Endothelial cell of umbilical vein (primary cell): Measurements from ENCODE around the gene RIPK4. TPM values are rescaled to one million over a fixed set of nuclear protein-coding genes. Genes with fewer than 3 reads are reported as not detected.

ENCODE experiments used
- BruUV-seq: library from RNA; stranded (reverse); fragments of 400-500 nt; replicated peaks from 2 replicates; lab custom pipeline; 2021; lab: Mats Ljungman, UMichigan
- CTCF ChIA-PET: fragments of 300-600, 350-600 bp; sonication (Branson Sonifier 250); formaldehyde crosslinking; loops from one replicate; lab custom pipeline; 2021; ENCODE audit warnings: antibody characterized with exemption, inconsistent platforms; lab: Charles Lee
- POLR2A ChIA-PET: fragments of 300-600, 350-600 bp; sonication (Branson Sonifier 250); formaldehyde crosslinking; loops from one replicate; lab custom pipeline; 2021; ENCODE audit warnings: antibody characterized with exemption, inconsistent platforms; lab: Charles Lee
- DNase-seq: peaks from one replicate; pipeline ENCODE4 v3.0.0-alpha.2; 2011; ENCODE audit warnings: low read depth, low spot score
- FAIRE-seq: peaks from 2 replicates; lab custom pipeline; 2011; peaks lifted over from hg19 to GRCh38; lab: Jason Lieb, UNC
- H2AFZ ChIP-seq: 2 replicates; pipeline ENCODE4 v1.6.0; 2012; ENCODE audit warnings: low read depth, low read length, control low read depth, inconsistent platforms
- H3K27ac ChIP-seq: 2 replicates; pipeline ENCODE4 v1.5.1; 2011; ENCODE audit warnings: low read depth, mild to moderate bottlenecking, control low read depth, low read length, moderate library complexity; ENCODE audit not compliant: insufficient read depth
- H3K27me3 ChIP-seq, 2 experiments: 2 replicates each; pipeline versions ENCODE4 v1.6.0 to v1.6.1; 2011; ENCODE audit warnings: low read length in 2 of 2, mixed read lengths in 1 of 2; ENCODE audit not compliant: control insufficient read depth in 2 of 2, insufficient read depth in 2 of 2
- H3K36me3 ChIP-seq, 2 experiments: 2 replicates in 1 of 2; 3 replicates in 1 of 2; pipeline ENCODE4 v1.5.1; 2011; ENCODE audit warnings: low read length in 2 of 2, mild to moderate bottlenecking in 1 of 2, moderate library complexity in 1 of 2; ENCODE audit not compliant: control insufficient read depth in 2 of 2, insufficient read depth in 2 of 2; ENCODE audit errors: extremely low read depth in 1 of 2
- H3K4me1 ChIP-seq: 3 replicates; pipeline ENCODE4 v1.5.1; 2011; ENCODE audit warnings: mild to moderate bottlenecking, low read length; ENCODE audit not compliant: control insufficient read depth, insufficient read depth; ENCODE audit errors: extremely low read depth
- H3K4me2 ChIP-seq: 2 replicates; pipeline ENCODE4 v1.6.1; 2011; ENCODE audit warnings: low read length, control low read depth, mixed read lengths; ENCODE audit not compliant: insufficient read depth
- H3K4me3 ChIP-seq, 3 experiments: fragments of 200-600 bp in 1 of 3; sonication (generic), shearing (Covaris generic) in 1 of 3; replicated peaks in 1 of 3; 2 replicates each; pipeline ENCODE4 v1.5.1; 2011 to 2016; ENCODE audit warnings: control low read depth in 3 of 3, low read length in 3 of 3, mild to moderate bottlenecking in 2 of 3, inconsistent platforms in 1 of 3, low read depth in 1 of 3, moderate library complexity in 1 of 3; ENCODE audit not compliant: insufficient read depth in 1 of 3
- H3K79me2 ChIP-seq: 2 replicates; pipeline ENCODE4 v1.6.0; 2012; ENCODE audit warnings: low read length, inconsistent platforms; ENCODE audit not compliant: control insufficient read depth, insufficient read depth
- H3K9ac ChIP-seq: replicated peaks from 2 replicates; pipeline ENCODE3; 2011; ENCODE audit warnings: low read length, control low read depth; ENCODE audit not compliant: insufficient read depth; ENCODE audit errors: extremely low read depth
- H3K9me1 ChIP-seq: replicated peaks from 3 replicates; pipeline ENCODE4 v1.6.0; 2011; ENCODE audit warnings: mild to moderate bottlenecking, low read length; ENCODE audit not compliant: control insufficient read depth, insufficient read depth; ENCODE audit errors: extremely low read depth
- H3K9me3 ChIP-seq: replicated peaks from 2 replicates; pipeline ENCODE4 v1.5.1; 2012; ENCODE audit warnings: low read length, inconsistent platforms; ENCODE audit not compliant: control insufficient read depth, insufficient read depth
- H4K20me1 ChIP-seq: replicated peaks from 2 replicates; pipeline ENCODE3; 2011; ENCODE audit warnings: mild to moderate bottlenecking, low read length; ENCODE audit not compliant: control insufficient read depth, insufficient read depth; ENCODE audit errors: extremely low read depth
- CTCF ChIP-seq, 2 donors: IDR thresholded peaks; 1 replicate in 1 of 2; 2 replicates in 1 of 2; pipeline ENCODE4 v1.5.1; 2011; ENCODE audit warnings: low read length in 2 of 2, mild to moderate bottlenecking in 2 of 2, moderate library complexity in 2 of 2, control low read depth in 1 of 2, inconsistent platforms in 1 of 2, low read depth in 1 of 2; ENCODE audit not compliant: insufficient read depth in 1 of 2; ENCODE audit errors: extremely low read depth in 1 of 2
- EZH2 ChIP-seq: IDR thresholded peaks from 2 replicates; pipeline ENCODE4 v1.6.1; 2012; ENCODE audit warnings: borderline replicate concordance, low read depth, mild to moderate bottlenecking, moderate library complexity, low read length, inconsistent platforms; ENCODE audit not compliant: severe bottlenecking
- FOS ChIP-seq: IDR thresholded peaks from 2 replicates; pipeline ENCODE4 v1.6.1; 2011; ENCODE audit warnings: mild to moderate bottlenecking, low read length, moderate library complexity, borderline replicate concordance; ENCODE audit not compliant: insufficient read depth
- GATA2 ChIP-seq: IDR thresholded peaks from 2 replicates; pipeline ENCODE4 v1.7.0; 2011; ENCODE audit warnings: low read depth, mild to moderate bottlenecking, moderate library complexity, mixed read lengths, low read length; ENCODE audit not compliant: insufficient read length, insufficient read depth
- JUN ChIP-seq: IDR thresholded peaks from 2 replicates; pipeline ENCODE4 v1.6.1; 2011; ENCODE audit warnings: borderline replicate concordance, low read depth; ENCODE audit not compliant: insufficient read length, insufficient read depth
- MAX ChIP-seq: IDR thresholded peaks from 2 replicates; pipeline ENCODE4 v1.6.1; 2011; ENCODE audit not compliant: insufficient read depth, insufficient read length
- MYC ChIP-seq: IDR thresholded peaks from one replicate; pipeline ENCODE4 v1.6.1; 2011; ENCODE audit warnings: mild to moderate bottlenecking, low read depth, low read length
- POLR2A ChIP-seq: IDR thresholded peaks from 2 replicates; pipeline ENCODE4 v1.6.1; 2012; ENCODE audit warnings: low read depth, mild to moderate bottlenecking, control low read depth, low read length
- POLR2AphosphoS5 ChIP-seq: IDR thresholded peaks from 2 replicates; pipeline ENCODE4 v1.6.1; 2012; ENCODE audit warnings: low read depth, mild to moderate bottlenecking, control low read depth, low read length, moderate library complexity; ENCODE audit not compliant: insufficient read depth
- dilution Hi-C: fragments of 300-500 bp; cut with MboI; formaldehyde crosslinking; loops from one replicate; pipeline ENCODE4 v1.15.0; 2019; ENCODE audit warnings: low sequenced_read_pairs; ENCODE audit not compliant: extremely low pct_ligation_motif_present
- intact Hi-C: fragments of 100-400 bp; cut with micrococcal nuclease; formaldehyde crosslinking; loops from one replicate; pipeline ENCODE4 v1.10.0; 2022
- polyA plus RNA-seq, 4 experiments: library from polyadenylated mRNA; depleted of rRNA in 3 of 4; stranded (reverse) in 3 of 4; unstranded in 1 of 4; fragments of >200 nt; gene quantifications; 2 replicates each; pipeline versions ENCODE4 v1.2.1 to v1.2.3, GENCODE V29; 2011 to 2012; ENCODE audit warnings: missing spikeins in 1 of 4
- total RNA-seq: library from RNA; stranded (reverse); gene quantifications from 2 replicates; pipeline ENCODE4 v1.2.3, GENCODE V29; 2021

Gene RIPK4
- total and polyA plus RNA-seq, 2 donors (not counting 3 experiments of a cell fraction or from before 2014, with no cell fraction given): not detected

- Histone ChIP-seq H3K9me1 (no peaks in the 10 kb centered on the region), H3K36me3 (no peaks in the 10 kb centered on the region), H3K4me2 (no peak overlapping the region), H3K27ac (no peak overlapping the region), H3K27me3 (peaks cover 24 to 61% of the 10 kb centered on the region in 2 experiments), H3K79me2 (no peaks in the 10 kb centered on the region), H2AFZ (no peak overlapping the region), H3K4me1 (no peaks in the 10 kb centered on the region), H4K20me1 (no peaks in the 10 kb centered on the region), H3K9me3 (no peaks in the 10 kb centered on the region), H3K9ac (no peak overlapping the region), H3K4me3 (no peak overlapping the region)
- dilution Hi-C loops: no loop called here
- no peak for FAIRE-seq
- TF ChIP-seq EZH2 (no peak), MYC (no peak), GATA2 (no peak), MAX (no peak), CTCF (IDR thresholded peaks at IDR 0.05; ENCODE audit: extremely low read depth in 1 of 2, insufficient read depth in 1 of 2, low read depth in 1 of 2, low read length in 2 of 2) (no peak), POLR2AphosphoS5 (no peak), POLR2A (no peak), JUN (no peak), FOS (no peak)
- ChIA-PET POLR2A (interaction anchor here (1.0 kb wide), 1 partner anchor 15 kb away, joined by 3 read pairs; no protein-coding TSS in a partner anchor), CTCF (interaction anchor here (0.9 to 4.6 kb wide), 8 partner anchors 8 to 494 kb away, joined by 3 to 94 read pairs (median 5); no protein-coding TSS in a partner anchor)
- BruUV-seq: no TSS peak
- DNase-seq: no peak
- intact Hi-C loops: loop anchor here (5.0 kb wide), 1 partner anchor 654 kb away; no protein-coding TSS in a partner anchor
These were observed 9.9 kb upstream of the RIPK4 start for GRCh38 chr21:41776778-41777177.
